Loucy (cell line): ENCODE results near the gene SCFD2.

Experiments used
- CTCF ChIP-seq: fragments of 200-600 bp; sonication (generic); conservative IDR thresholded peaks from 2 replicates; pipeline ENCODE4 v1.5.1; 2014; ENCODE audit warnings: mild to moderate bottlenecking, antibody characterized with exemption, low read length
- EZH2phosphoT487 ChIP-seq: fragments of 200-600 bp; IDR thresholded peaks from 2 replicates; pipeline ENCODE4 v1.6.1; 2018; ENCODE audit warnings: antibody characterized with exemption, mild to moderate bottlenecking, moderate library complexity, borderline replicate concordance

GRCh38 chr4:52890521-52890791 is 475.4 kb downstream of the SCFD2 start:
- TF ChIP-seq CTCF, result no peak
- TF ChIP-seq EZH2phosphoT487, result no peak
